MCF 10A (cell line): ENCODE data around the gene ELMO1. TPM values are rescaled to one million over a fixed set of nuclear protein-coding genes. Genes with fewer than 3 reads are reported as not detected.

ENCODE experiments used
- BruUV-seq: library from RNA; stranded (reverse); fragments of 400-500 nt; replicated peaks from 2 replicates; lab custom pipeline; 2021; lab: Mats Ljungman, UMichigan
- CTCF ChIA-PET: fragments of 300-600 bp; sonication (Branson Sonifier 250); formaldehyde crosslinking; extraction: SDS; loops from one replicate; lab custom pipeline; 2021; ENCODE audit warnings: antibody characterized with exemption, inconsistent platforms; lab: Yijun Ruan, JAX
- POLR2A ChIA-PET: fragments of 300-600, 350-650 bp; sonication (Branson Sonifier 250); formaldehyde crosslinking; extraction: SDS; loops from one replicate; lab custom pipeline; 2020; ENCODE audit warnings: antibody characterized with exemption, inconsistent platforms; lab: Yijun Ruan, JAX
- DNase-seq: peaks from one replicate; pipeline ENCODE4 v3.0.0-alpha.2; 2018; ENCODE audit not compliant: unreplicated experiment
- H3K27ac Mint-ChIP-seq: one replicate; pipeline ENCODE4 v1.8.0; 2022; ENCODE audit warnings: mild to moderate bottlenecking, low read depth, mixed read lengths; ENCODE audit not compliant: unreplicated experiment
- H3K27me3 Mint-ChIP-seq: one replicate; pipeline ENCODE4 v1.8.0; 2022; ENCODE audit warnings: mixed read lengths; ENCODE audit not compliant: insufficient read depth, unreplicated experiment
- H3K36me3 Mint-ChIP-seq: one replicate; pipeline ENCODE4 v1.8.0; 2022; ENCODE audit warnings: mild to moderate bottlenecking, moderate library complexity, mixed read lengths; ENCODE audit not compliant: insufficient read depth, unreplicated experiment
- H3K4me1 Mint-ChIP-seq: one replicate; pipeline ENCODE4 v1.8.0; 2022; ENCODE audit warnings: mixed read lengths; ENCODE audit not compliant: insufficient read depth, unreplicated experiment
- H3K4me3 Mint-ChIP-seq: one replicate; pipeline ENCODE4 v1.8.0; 2022; ENCODE audit warnings: mild to moderate bottlenecking, moderate library complexity, mixed read lengths; ENCODE audit not compliant: unreplicated experiment
- H3K9me3 Mint-ChIP-seq: one replicate; pipeline ENCODE4 v1.8.0; 2022; ENCODE audit warnings: mixed read lengths; ENCODE audit not compliant: unreplicated experiment
- CTCF ChIP-seq: fragments of 200-600 bp; IDR thresholded peaks from one replicate; pipeline ENCODE4 v1.8.0; 2022; ENCODE audit warnings: antibody characterized with exemption, mild to moderate bottlenecking; ENCODE audit not compliant: unreplicated experiment
- intact Hi-C: fragments of 100-400 bp; cut with micrococcal nuclease; formaldehyde crosslinking; loops from 2 replicates; pipeline ENCODE4 v1.14.1; 2022
- total RNA-seq: library from RNA; stranded (reverse); gene quantifications from 2 replicates; pipeline ENCODE4 v1.2.3, GENCODE V29; 2022

ELMO1 gene
- total RNA-seq, 1 experiment from 2014 or later: 0.30 TPM

GRCh38 chr7:36884351-36884750 lies 564.3 kb downstream of the ELMO1 start:
- Mint-ChIP-seq H3K4me1 (peaks cover 9% of the 10 kb centered on the region), H3K9me3 (no peaks in the 10 kb centered on the region), H3K27ac (no peak overlapping the region), H3K4me3 (no peak overlapping the region), H3K36me3 (no peaks in the 10 kb centered on the region), H3K27me3 (no peaks in the 10 kb centered on the region)
- TF ChIP-seq CTCF: no peak
- BruUV-seq: no TSS peak
- no peak for DNase-seq
- ChIA-PET POLR2A (no interaction called here), CTCF (no interaction called here)
- intact Hi-C loops: no loop called here

DNA sequence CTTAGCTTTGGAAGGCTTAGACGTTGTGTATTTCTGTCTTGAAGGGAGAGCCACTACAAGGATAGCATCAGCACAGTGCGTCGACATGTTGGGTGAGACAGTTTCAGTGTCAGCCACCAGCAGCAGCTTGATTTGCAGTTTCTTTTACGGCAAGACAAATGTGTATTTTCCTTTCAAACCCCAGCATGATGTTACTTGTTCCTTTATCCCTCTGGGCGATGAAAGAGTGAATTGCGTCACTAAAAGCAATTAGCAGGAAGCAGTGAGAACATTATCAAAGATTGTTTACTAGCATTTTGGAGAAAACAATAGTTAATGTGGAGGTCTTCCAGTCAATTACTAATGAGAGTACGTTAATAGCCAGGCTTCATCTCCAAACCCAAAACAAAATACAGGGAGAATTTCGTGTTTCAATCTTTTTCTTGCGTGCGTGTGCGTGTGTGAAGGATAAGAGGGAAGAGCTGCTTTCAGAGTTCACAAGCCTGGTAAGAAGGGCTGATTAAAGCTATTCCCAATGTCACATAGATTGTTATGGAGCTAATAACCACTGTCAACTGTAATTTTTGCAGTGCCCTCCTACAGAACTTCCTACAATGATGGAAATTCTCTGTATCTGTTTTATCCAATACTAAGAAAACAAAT lies 567.3 kb downstream of the ELMO1 start:
- H3K9me3 Mint-ChIP-seq: no peaks in the 10 kb centered on the region
- TF ChIP-seq CTCF: no peak
- peak; percentile 37 for DNase-seq
- ChIA-PET CTCF (interaction anchor here (0.6 to 1.1 kb wide), 5 partner anchors 119 to 932 kb away, joined by 3 to 6 read pairs (median 3); no protein-coding TSS in a partner anchor), POLR2A (interaction anchor here (0.5 to 1.5 kb wide), 6 partner anchors 9 to 210 kb away, joined by 3 to 4 read pairs (median 4); no protein-coding TSS in a partner anchor)
- no peaks in the 10 kb centered on the region for H3K36me3 Mint-ChIP-seq
- intact Hi-C loops: no loop called here
- no TSS peak for BruUV-seq
- no peak overlapping the region for H3K4me3 Mint-ChIP-seq
- H3K4me1 Mint-ChIP-seq: peaks cover 9% of the 10 kb centered on the region
- H3K27ac Mint-ChIP-seq: no peak overlapping the region
- no peaks in the 10 kb centered on the region for H3K27me3 Mint-ChIP-seq

DNA sequence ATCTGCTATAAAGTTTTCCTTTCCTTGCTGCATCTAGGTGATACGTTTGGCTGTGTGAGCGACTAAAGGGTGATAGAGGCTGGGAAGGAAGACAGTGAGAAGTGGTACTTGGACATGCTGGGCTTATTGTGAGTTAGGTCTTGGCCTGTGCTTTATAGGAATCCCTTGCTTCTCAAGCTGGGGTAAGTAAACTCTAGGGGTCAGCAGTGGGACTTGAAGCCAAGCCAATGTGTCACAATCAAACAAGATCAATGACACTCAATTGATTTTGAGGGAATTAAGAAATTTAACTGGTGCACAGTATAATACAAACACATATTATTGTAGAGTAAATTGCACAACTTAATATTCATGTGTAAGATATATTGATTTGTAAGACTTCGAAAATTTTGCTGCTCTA lies 568.6 kb downstream of the ELMO1 start:
- Mint-ChIP-seq H3K27me3 (no peaks in the 10 kb centered on the region), H3K4me3 (no peak overlapping the region)
- intact Hi-C loops: no loop called here

GRCh38 chr7:36879021-36879420 lies 569.6 kb downstream of the ELMO1 start:
- no TSS peak for BruUV-seq
- no peak for TF ChIP-seq CTCF
- Mint-ChIP-seq H3K9me3 (no peaks in the 10 kb centered on the region), H3K4me1 (peaks cover 9% of the 10 kb centered on the region), H3K4me3 (no peak overlapping the region), H3K27me3 (no peaks in the 10 kb centered on the region), H3K36me3 (no peaks in the 10 kb centered on the region), H3K27ac (no peak overlapping the region)
- no peak for DNase-seq
- POLR2A ChIA-PET: no interaction called here
- intact Hi-C loops: no loop called here
- CTCF ChIA-PET: interaction anchor here (0.7 kb wide), 1 partner anchor 568 kb away, joined by 3 read pairs; no protein-coding TSS in a partner anchor

More for the DNA sequence above, 568.6 kb downstream of the ELMO1 start:
- TF ChIP-seq CTCF: no peak
- ChIA-PET CTCF (no interaction called here), POLR2A (no interaction called here)
- H3K4me1 Mint-ChIP-seq: peaks cover 9% of the 10 kb centered on the region
- no peak for DNase-seq
- H3K27ac Mint-ChIP-seq: no peak overlapping the region
- H3K36me3 Mint-ChIP-seq: no peaks in the 10 kb centered on the region
- H3K9me3 Mint-ChIP-seq: no peaks in the 10 kb centered on the region
- no TSS peak for BruUV-seq
